Measurements from ENCODE around the gene ADAMTS6. TPM values are rescaled to one million over a fixed set of nuclear protein-coding genes. Genes with fewer than 3 reads are reported as not detected.
"Not testable (repeated sequence)": the region's sequence is repeated elsewhere in the genome, so short reads cannot be mapped to it uniquely, and the experiment has no call there.

Gene ADAMTS6
- total RNA-seq, 1 donor from 2014 or later, result 1.4 TPM

- intact Hi-C loops (cut with micrococcal nuclease), result no loop called here
- ATAC-seq (no peak), DNase-seq (no peak)
Measured at GRCh38 chr5:65324226-65324625, 157.5 kb downstream of the ADAMTS6 start.

GRCh38 chr5:65320704-65321103, 161.0 kb downstream of the ADAMTS6 start:
- intact Hi-C loops (cut with micrococcal nuclease); ATAC-seq; DNase-seq: not testable (repeated sequence)

DNA sequence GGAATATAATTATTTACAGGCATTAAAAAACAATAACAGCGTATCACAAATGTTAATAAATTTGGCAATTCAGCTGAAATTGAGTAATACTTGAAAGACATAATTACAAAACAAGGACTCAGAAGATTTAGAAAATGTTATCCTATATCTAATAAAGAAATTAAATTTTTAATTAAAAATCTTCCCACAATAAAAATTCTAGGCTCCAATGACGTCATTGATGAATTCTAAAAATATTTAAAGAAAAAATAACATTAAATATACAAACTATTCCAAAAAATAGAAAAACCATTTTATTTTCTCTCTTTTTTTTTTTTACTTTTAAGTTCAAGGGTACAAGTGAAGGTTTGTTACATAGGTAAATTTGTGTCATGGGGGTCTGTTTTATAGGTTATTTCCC, 161.5 kb downstream of the ADAMTS6 start:
- DNase-seq, result no peak
- intact Hi-C loops (cut with micrococcal nuclease), result no loop called here
- no peak for ATAC-seq

DNA sequence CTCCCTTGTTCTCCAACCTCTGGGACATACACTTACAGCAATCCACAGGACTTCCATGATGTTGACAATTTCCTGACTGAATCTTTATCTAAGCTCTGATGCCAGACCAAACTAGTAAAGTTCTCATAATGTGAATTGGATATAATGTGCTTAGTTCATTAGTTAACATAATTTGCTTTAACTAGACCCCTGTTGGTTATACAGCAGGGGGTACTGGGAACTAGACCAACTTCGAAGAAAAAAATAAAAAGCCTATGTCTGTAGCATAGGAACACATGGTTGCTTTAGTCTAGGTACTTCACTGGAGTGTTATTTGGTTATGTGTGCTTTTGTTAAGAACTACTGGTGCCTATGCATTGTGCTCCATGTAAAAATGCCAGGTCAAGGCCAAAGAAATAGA, 173.8 kb downstream of the ADAMTS6 start:
- DNase-seq (no peak), ATAC-seq (no peak)
- intact Hi-C loops (cut with micrococcal nuclease), result no loop called here

- DNase-seq (no peak), ATAC-seq (no peak)
Measured at GRCh38 chr5:65307088-65307487, 174.6 kb downstream of the ADAMTS6 start.

DNA sequence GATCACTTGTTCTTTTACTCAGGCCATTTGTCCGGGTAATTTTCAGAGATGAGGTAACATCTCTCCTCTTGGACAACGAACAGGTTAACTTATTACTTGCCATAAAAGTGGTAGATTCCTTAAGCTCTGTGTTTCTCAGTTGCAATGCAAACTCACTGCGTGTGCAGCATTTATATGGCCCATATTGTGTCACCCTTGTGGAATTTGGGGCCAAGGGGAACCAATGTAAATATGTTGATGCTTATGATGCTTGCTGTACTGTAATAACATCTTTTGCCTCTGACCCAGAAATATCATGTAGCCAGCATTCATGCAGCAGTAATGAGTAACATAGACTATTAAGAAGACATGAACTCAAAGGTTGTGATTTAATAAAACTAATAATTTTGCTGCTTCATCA, 175.8 kb downstream of the ADAMTS6 start:
- intact Hi-C loops (cut with micrococcal nuclease), result no loop called here
- ATAC-seq, result no peak
- no peak for DNase-seq

More at GRCh38 chr5:65307088-65307487, 174.6 kb downstream of the ADAMTS6 start:
- intact Hi-C loops (cut with micrococcal nuclease), result no loop called here

DNA sequence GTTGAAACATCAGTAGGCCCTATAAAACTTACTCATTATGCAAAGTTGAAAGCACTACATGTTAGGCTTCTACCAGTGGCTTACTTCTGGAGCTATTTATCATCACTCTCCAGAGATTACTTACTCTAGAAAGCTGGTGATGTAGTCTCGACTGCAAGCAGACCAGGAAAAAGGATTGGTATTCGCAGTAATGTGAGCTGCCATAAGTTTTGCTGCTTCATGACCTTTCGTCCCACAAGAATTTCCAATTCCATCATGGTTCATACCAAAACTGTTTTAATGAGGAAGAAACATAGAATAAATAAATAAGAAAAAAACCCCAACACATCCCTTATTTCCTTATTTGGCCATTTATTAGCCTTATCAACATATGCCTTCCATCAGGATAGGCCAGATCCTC, 181.9 kb downstream of the ADAMTS6 start:
- DNase-seq (no peak), ATAC-seq (no peak)
- intact Hi-C loops (cut with micrococcal nuclease), result no loop called here

DNA sequence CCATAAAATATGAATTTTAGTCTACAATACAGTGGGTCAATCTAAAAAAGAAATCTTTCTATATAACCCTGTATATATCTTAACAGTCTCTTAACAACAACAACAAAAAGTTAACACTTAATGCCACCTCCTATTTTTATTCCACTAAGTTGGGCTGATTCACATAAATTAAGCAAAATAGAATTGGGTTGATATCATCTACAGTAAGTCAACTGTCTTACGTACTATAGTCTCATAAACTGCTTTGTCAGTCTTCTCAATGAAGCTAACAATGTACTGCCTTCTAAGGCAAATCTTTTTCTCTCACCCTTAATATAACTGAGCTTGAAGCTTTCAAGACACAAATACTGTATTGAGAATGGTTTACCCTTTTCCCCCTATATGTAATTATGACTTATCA, 185.7 kb downstream of the ADAMTS6 start:
- ATAC-seq, result no peak
- DNase-seq, result no peak
- intact Hi-C loops (cut with micrococcal nuclease), result no loop called here

- no peak for DNase-seq
- ATAC-seq, result no peak
- intact Hi-C loops (cut with micrococcal nuclease), result no loop called here
Measured at GRCh38 chr5:65292196-65292595, 189.5 kb downstream of the ADAMTS6 start.

GRCh38 chr5:65290677-65291076, 191.0 kb downstream of the ADAMTS6 start:
- DNase-seq (no peak), ATAC-seq (no peak)
- intact Hi-C loops (cut with micrococcal nuclease), result no loop called here

- no peak for DNase-seq
- no peak for ATAC-seq
- intact Hi-C loops (cut with micrococcal nuclease), result no loop called here
Measured at GRCh38 chr5:65288657-65289056, 193.1 kb downstream of the ADAMTS6 start.

- DNase-seq (no peak), ATAC-seq (no peak)
- intact Hi-C loops (cut with micrococcal nuclease), result no loop called here
Measured at GRCh38 chr5:65279603-65280002, 202.1 kb downstream of the ADAMTS6 start.

DNA sequence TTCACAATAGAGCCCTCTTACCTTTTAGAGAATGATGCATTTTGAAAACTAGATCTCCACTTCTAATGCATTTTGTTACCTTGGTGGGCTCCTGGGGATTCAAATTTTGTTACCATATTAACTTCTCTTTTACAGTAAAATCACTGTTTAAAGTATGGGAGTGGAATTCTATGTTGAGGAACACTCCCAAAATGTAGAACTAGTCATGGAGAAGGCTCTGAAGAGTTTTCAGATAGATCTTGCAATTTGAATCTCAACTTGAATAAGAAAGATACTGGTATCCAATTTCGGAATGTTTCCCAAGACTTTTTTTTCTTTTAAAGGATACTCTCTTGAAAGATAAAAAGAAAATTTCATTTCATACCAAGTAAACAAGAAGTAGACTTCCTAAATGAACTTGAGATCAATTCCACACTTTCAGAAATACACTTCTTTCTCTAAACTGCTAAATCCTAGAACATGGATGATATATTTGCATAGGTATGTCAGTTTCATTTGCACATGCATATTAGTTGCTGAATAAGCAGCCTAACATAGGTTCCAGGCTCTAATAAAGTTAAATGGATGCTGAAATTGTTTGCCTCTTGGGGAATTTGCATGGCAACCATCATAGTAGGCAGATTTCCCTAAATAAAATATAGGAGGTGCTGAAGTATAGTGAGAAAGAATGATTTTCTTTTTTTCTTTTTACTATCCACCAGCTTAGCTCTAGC, 205.4 kb downstream of the ADAMTS6 start:
- intact Hi-C loops (cut with micrococcal nuclease), result no loop called here
- DNase-seq, result no peak

DNA sequence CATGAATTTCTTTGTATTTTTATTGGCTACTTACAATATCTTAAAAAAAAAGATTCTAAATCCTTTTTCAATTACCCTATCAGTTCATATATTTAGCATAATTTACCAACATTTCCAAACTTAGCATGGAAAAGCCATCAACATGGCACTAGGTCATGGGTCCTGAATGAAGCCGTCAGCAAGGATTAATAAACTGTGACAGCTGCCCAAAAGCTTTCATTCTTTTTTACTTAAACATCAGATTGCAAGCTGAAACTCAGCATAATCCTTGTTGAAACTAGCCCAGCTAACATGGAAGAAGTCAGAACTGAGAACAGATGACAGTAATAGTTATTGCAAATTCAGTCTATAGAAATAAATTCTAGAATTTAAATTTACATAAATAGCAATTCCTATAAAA, 209.8 kb downstream of the ADAMTS6 start:
- ATAC-seq (no peak), DNase-seq (no peak)
- intact Hi-C loops (cut with micrococcal nuclease), result no loop called here

More for the DNA sequence above, 205.4 kb downstream of the ADAMTS6 start:
- ATAC-seq, result no peak

- intact Hi-C loops (cut with micrococcal nuclease), result no loop called here
- peak; percentile 63 for ATAC-seq
- DNase-seq, result no peak
Measured at GRCh38 chr5:65268525-65268924, 213.2 kb downstream of the ADAMTS6 start.

GRCh38 chr5:65264420-65264819, 217.3 kb downstream of the ADAMTS6 start:
- DNase-seq (no peak), ATAC-seq (no peak)
- intact Hi-C loops (cut with micrococcal nuclease), result no loop called here

DNA sequence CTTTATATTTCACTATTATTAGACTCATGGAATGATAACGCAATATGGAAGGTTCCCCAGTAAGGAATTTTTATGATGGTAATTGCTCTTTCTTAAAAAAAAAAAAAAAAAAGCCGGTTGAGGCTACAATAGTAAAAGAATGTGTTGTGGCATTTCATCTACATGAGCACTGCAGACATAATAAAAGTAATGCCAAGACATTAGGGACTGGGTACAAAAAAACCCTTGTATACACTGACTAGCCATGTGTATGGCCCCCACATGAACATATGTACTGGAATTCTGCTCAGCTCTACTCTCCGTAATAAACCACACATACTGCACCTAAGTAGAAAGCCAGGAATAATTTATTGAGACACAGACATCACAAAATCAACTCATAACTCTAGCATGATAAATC, 218.4 kb downstream of the ADAMTS6 start:
- DNase-seq (no peak), ATAC-seq (no peak)
- intact Hi-C loops (cut with micrococcal nuclease), result no loop called here

DNA sequence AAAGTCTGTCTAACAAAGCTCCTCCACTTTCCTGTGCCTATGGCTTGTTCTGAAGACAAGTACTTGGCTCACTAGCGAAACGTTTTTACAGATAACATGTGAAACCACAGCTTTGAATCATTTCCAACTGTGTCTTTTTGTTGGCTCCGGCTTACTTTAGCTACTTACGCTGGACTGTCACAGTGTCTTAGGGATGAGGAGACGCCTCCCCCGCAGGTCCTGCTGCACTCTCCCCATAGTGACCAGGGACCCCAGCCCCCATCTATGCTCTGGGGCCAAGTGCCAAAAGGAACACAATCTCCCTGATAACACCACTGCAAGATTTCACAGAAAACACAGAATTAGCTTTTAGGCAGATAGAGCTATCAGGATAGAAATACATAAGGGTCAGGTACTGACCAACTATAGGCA, 219.1 kb downstream of the ADAMTS6 start:
- DNase-seq (peak; percentile 35), ATAC-seq (peak; percentile 82)
- intact Hi-C loops (cut with micrococcal nuclease), result no loop called here

DNA sequence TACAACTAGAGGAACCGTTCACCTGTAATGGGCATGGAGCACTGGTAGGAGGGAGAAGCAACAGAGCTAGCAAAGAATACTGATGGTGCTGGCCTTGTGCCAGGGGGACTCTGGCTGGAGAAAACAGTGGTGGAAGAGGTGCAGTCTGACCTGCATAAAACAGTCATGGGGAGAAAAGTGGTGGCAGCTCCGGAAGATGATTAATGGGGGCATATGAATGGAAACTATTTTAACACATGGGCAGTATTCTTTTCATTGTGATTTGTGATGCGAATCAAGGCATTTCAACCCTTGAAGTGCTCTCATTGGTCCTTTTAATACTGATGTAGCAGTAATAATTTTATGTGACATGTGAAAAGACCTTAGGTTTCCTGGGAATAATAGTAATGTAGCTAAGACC, 219.6 kb downstream of the ADAMTS6 start:
- ATAC-seq (no peak), DNase-seq (no peak)
- intact Hi-C loops (cut with micrococcal nuclease), result no loop called here

GRCh38 chr5:65261499-65261898, 220.2 kb downstream of the ADAMTS6 start:
- ATAC-seq (no peak), DNase-seq (no peak)
- intact Hi-C loops (cut with micrococcal nuclease), result no loop called here

- DNase-seq (no peak), ATAC-seq (no peak)
- intact Hi-C loops (cut with micrococcal nuclease), result no loop called here
Measured at GRCh38 chr5:65255294-65255693, 226.4 kb downstream of the ADAMTS6 start.

- no peak for ATAC-seq
- no peak for DNase-seq
- intact Hi-C loops (cut with micrococcal nuclease), result no loop called here
Measured at GRCh38 chr5:65252977-65253376, 228.7 kb downstream of the ADAMTS6 start.
